ENCODE measurements around the gene RGSL1. TPM values are rescaled to one million over a fixed set of nuclear protein-coding genes. Genes with fewer than 3 reads are reported as not detected.

The RGSL1 gene
- total and polyA plus RNA-seq, 9 of the 15 experiments (the other 6 are each of a cell fraction or from before 2014, with no cell fraction given), result 0.03 TPM; not detected in 8

GRCh38 chr1:182604175-182605164, 154.5 kb downstream of the RGSL1 start, which contains the start of gene RGS16 (continued):
- TF ChIP-seq, protein P1, sequence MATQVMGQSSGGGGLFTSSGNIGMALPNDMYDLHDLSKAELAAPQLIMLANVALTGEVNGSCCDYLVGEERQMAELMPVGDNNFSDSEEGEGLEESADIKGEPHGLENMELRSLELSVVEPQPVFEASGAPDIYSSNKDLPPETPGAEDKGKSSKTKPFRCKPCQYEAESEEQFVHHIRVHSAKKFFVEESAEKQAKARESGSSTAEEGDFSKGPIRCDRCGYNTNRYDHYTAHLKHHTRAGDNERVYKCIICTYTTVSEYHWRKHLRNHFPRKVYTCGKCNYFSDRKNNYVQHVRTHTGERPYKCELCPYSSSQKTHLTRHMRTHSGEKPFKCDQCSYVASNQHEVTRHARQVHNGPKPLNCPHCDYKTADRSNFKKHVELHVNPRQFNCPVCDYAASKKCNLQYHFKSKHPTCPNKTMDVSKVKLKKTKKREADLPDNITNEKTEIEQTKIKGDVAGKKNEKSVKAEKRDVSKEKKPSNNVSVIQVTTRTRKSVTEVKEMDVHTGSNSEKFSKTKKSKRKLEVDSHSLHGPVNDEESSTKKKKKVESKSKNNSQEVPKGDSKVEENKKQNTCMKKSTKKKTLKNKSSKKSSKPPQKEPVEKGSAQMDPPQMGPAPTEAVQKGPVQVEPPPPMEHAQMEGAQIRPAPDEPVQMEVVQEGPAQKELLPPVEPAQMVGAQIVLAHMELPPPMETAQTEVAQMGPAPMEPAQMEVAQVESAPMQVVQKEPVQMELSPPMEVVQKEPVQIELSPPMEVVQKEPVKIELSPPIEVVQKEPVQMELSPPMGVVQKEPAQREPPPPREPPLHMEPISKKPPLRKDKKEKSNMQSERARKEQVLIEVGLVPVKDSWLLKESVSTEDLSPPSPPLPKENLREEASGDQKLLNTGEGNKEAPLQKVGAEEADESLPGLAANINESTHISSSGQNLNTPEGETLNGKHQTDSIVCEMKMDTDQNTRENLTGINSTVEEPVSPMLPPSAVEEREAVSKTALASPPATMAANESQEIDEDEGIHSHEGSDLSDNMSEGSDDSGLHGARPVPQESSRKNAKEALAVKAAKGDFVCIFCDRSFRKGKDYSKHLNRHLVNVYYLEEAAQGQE (IDR thresholded peaks at IDR 0.05; ENCODE audit: borderline replicate concordance), result peak; percentile 79
- TF ChIP-seq, protein P1 (CRISPR knock-in tag; IDR thresholded peaks at IDR 0.05; ENCODE audit: low read depth), result no peak
- no peak for TF ChIP-seq PTTG1 (tag; IDR thresholded peaks at IDR 0.05; ENCODE audit: low read depth)
- TF ChIP-seq TFAP4 (CRISPR knock-in tag; IDR thresholded peaks at IDR 0.05; ENCODE audit: borderline replicate concordance), result peak; percentile 87
- TF ChIP-seq SOX6 (IDR thresholded peaks at IDR 0.05), result 0 out of 2 replicates have a peak, but pooled peaks have one; percentile 24
- TF ChIP-seq NR2C1 (IDR thresholded peaks at IDR 0.05), result no peak
- no peak for TF ChIP-seq NR2C1 (tag; IDR thresholded peaks at IDR 0.05)
- no peak for TF ChIP-seq RBM14 (IDR thresholded peaks at IDR 0.05; ENCODE audit: borderline replicate concordance, insufficient read depth, low read depth, low read length)
- TF ChIP-seq POLR2A (conservative IDR thresholded peaks at IDR 0.05), result no peak
